Esophagus muscularis mucosa (tissue), 2 donors: ENCODE measurements around the gene SOCS7.

Source experiments
- POLR2A ChIP-seq: fragments of 450-650 bp; IDR thresholded peaks from one replicate; pipeline ENCODE4 v1.6.1; 2017; ENCODE audit warnings: antibody characterized with exemption, moderate library complexity, mild to moderate bottlenecking, low read depth
- POLR2AphosphoS5 ChIP-seq, 2 donors: sonication (generic); formaldehyde crosslinking; IDR thresholded peaks; one replicate each; pipeline ENCODE4 v1.6.1; 2017; ENCODE audit warnings: antibody characterized with exemption in 2 of 2

DNA sequence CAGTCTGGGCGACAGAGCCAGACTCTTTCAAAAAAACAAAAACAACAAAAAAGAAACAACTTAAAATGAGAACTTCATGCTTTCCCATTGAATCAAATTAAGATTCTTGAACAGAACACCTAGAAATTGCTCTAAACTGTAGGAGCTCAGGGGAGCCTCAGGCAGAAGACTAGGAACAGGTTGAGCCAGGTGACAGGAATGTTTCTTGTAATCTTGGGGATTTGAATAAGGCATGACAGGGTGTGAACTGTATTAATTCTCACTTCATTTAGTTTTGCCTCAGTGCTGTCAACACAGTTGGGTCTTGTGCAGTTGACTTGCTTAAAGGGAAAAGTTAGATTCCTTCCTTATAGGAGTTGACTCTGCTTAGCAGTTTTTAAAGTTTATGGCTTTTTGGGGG lies 27.8 kb downstream of the SOCS7 start:
- TF ChIP-seq POLR2AphosphoS5 (IDR thresholded peaks at IDR 0.05): no peak
- no peak for TF ChIP-seq POLR2A
